T-cell (primary cell): ENCODE results near the gene TMEM259. TPM values are rescaled to one million over a fixed set of nuclear protein-coding genes. Genes with fewer than 3 reads are reported as not detected.

Experiments
- ATAC-seq, 4 experiments: fragments of 200-7000 bp in 3 of 4; fragments of 150-1000 bp in 1 of 4; cut with Tn5 transposase; replicated peaks in 1 of 4; 1 replicate in 3 of 4; 2 replicates in 1 of 4; pipeline ENCODE4 v1.10.0; 2021; ENCODE audit warnings: moderate library complexity in 3 of 4, mild to moderate bottlenecking in 2 of 4, moderate number of reproducible peaks in 1 of 4
- CTCF ChIA-PET, 2 donors: fragments of 300-600 bp; sonication (Branson Sonifier 250); formaldehyde crosslinking; loops; one replicate each; lab custom pipeline; 2022; ENCODE audit warnings: antibody characterized with exemption in 2 of 2; lab: Charles Lee
- POLR2A ChIA-PET, 2 donors: fragments of 300-600 bp; sonication (Branson Sonifier 250); formaldehyde crosslinking; loops; one replicate each; lab custom pipeline; 2022; ENCODE audit warnings: antibody characterized with exemption in 2 of 2; lab: Charles Lee
- DNase-seq, 35 experiments: peaks; one replicate each; pipeline versions ENCODE4 v3.0.0 to v3.0.0-alpha.2; 2013 to 2023
- H3K27ac ChIP-seq: one replicate; pipeline ENCODE4 v1.5.1; 2013; ENCODE audit warnings: low read length
- H3K27me3 ChIP-seq, 2 experiments: replicated peaks in 1 of 2; 1 replicate in 1 of 2; 2 replicates in 1 of 2; pipeline versions ENCODE4 v1.6.1 to v1.7.0; 2013; ENCODE audit warnings: low read length in 1 of 2, mixed read lengths in 1 of 2; ENCODE audit not compliant: control insufficient read depth in 2 of 2, insufficient read depth in 2 of 2; ENCODE audit errors: extremely low read depth in 1 of 2
- H3K36me3 ChIP-seq, 2 donors: 1 replicate in 1 of 2; 2 replicates in 1 of 2; pipeline versions ENCODE4 v1.6.1 to v1.7.0; 2013; ENCODE audit warnings: low read length in 1 of 2; ENCODE audit not compliant: control insufficient read depth in 2 of 2, insufficient read depth in 1 of 2; ENCODE audit errors: extremely low read depth in 1 of 2
- H3K4me1 ChIP-seq, 2 experiments: 1 replicate in 1 of 2; 2 replicates in 1 of 2; pipeline versions ENCODE4 v1.6.1 to v1.7.0; 2013; ENCODE audit warnings: low read length in 2 of 2, mixed read lengths in 1 of 2; ENCODE audit not compliant: insufficient read depth in 2 of 2, control insufficient read depth in 1 of 2; ENCODE audit errors: extremely low read depth in 1 of 2
- H3K4me3 ChIP-seq, 2 donors: 1 replicate in 1 of 2; 2 replicates in 1 of 2; pipeline versions ENCODE4 v1.5.1 to v1.7.0; 2013; ENCODE audit warnings: mild to moderate bottlenecking in 2 of 2, low read length in 1 of 2, moderate library complexity in 1 of 2; ENCODE audit not compliant: control insufficient read depth in 1 of 2; ENCODE audit errors: extremely low read depth in 1 of 2
- H3K9me3 ChIP-seq: 2 replicates; pipeline ENCODE4 v1.7.0; 2013
- H3K27ac Mint-ChIP-seq, 2 donors: one replicate each; pipeline ENCODE4 v1.8.0; 2020 to 2021; ENCODE audit warnings: mild to moderate bottlenecking in 2 of 2, mixed read lengths in 2 of 2
- H3K27me3 Mint-ChIP-seq, 2 donors: one replicate each; pipeline ENCODE4 v1.8.0; 2021 to 2022; ENCODE audit warnings: mixed read lengths in 2 of 2
- H3K36me3 Mint-ChIP-seq: one replicate; pipeline ENCODE4 v1.8.0; 2021; ENCODE audit warnings: mixed read lengths
- H3K4me1 Mint-ChIP-seq, 3 donors: one replicate each; pipeline ENCODE4 v1.8.0; 2020 to 2022; ENCODE audit warnings: mixed read lengths in 3 of 3, mild to moderate bottlenecking in 1 of 3
- H3K4me3 Mint-ChIP-seq, 3 donors: one replicate each; pipeline ENCODE4 v1.8.0; 2020 to 2022; ENCODE audit warnings: mild to moderate bottlenecking in 3 of 3, mixed read lengths in 3 of 3, moderate library complexity in 3 of 3
- H3K9me3 Mint-ChIP-seq, 3 donors: one replicate each; pipeline ENCODE4 v1.8.0; 2020 to 2022; ENCODE audit warnings: mixed read lengths in 3 of 3
- WGBS: methylation state at CpG from one replicate; pipeline ENCODE4 v1.1.5; 2013; ENCODE audit warnings: missing lambda C conversion rate; ENCODE audit not compliant: insufficient coverage; 5-methylcytosine and 5-hydroxymethylcytosine counted together
- total RNA-seq, 35 experiments: library from RNA in 6 of 35; stranded (reverse) in 6 of 35; fragments of 120-200 nt in 1 of 35; gene quantifications; one replicate each; pipeline versions ENCODE4 v1.2.1 to v1.2.4 and lab custom pipeline; 2013 to 2026

The TMEM259 gene
- total RNA-seq, 5 donors from 2014 or later (not counting 1 experiment from before 2014, with no cell fraction given): 319 to 423 (median 372) TPM

- no peak for ATAC-seq
- DNase-seq: no peak
- CTCF ChIA-PET: no interaction called here
- Mint-ChIP-seq H3K4me1 (peaks cover 0 to 8% (median 3%) of the 10 kb centered on the region in 3 donors), H3K9me3 (no peaks in the 10 kb centered on the region), H3K27ac (no peak overlapping the region), H3K4me3 (no peak overlapping the region), H3K36me3 (peaks cover 3% of the 10 kb centered on the region), H3K27me3 (no peaks in the 10 kb centered on the region)
- Histone ChIP-seq H3K27me3 (no peaks in the 10 kb centered on the region), H3K4me3 (no peak overlapping the region), H3K4me1 (peaks cover 0 to 6% of the 10 kb centered on the region in 2 experiments), H3K36me3 (peaks cover 0 to 5% of the 10 kb centered on the region in 2 donors), H3K9me3 (no peaks in the 10 kb centered on the region), H3K27ac (no peak overlapping the region)
- POLR2A ChIA-PET: no interaction called here
- WGBS: 79% methylated on average over 9 of the region's 12 CpGs
Measured at GRCh38 chr19:960020-960419, 60.9 kb downstream of the TMEM259 start.

Other genes starting within 250 kb of the TMEM259 start
- gene PTBP1, start 223.7 kb downstream of the TMEM259 start, total RNA-seq: 100 to 1,000 TPM; 307 to 343 (median 316) TPM
- under 1 TPM in 3 of 5 donors, not detected in 2; 0.22 to 0.36 (median 0.26) TPM for gene PLPPR3, start 199.2 kb downstream of the TMEM259 start, total RNA-seq
- 1 to 10 TPM in 2 of 5 donors, under 1 TPM in 3; 0.20 to 1.2 (median 0.38) TPM for gene AZU1, start 193.3 kb downstream of the TMEM259 start, total RNA-seq
- gene PRTN3, start 180.1 kb downstream of the TMEM259 start, total RNA-seq: under 1 TPM in 1 of 5 donors, not detected in 4; 0.50 TPM
- under 1 TPM in 1 of 5 donors, not detected in 4; 0.83 TPM for gene ELANE, start 168.8 kb downstream of the TMEM259 start, total RNA-seq
- 10 to 100 TPM in 1 of 5 donors, 1 to 10 TPM in 4; 2.8 to 10.3 (median 5.6) TPM for gene CFD, start 161.5 kb downstream of the TMEM259 start, total RNA-seq
- gene MED16, start 127.9 kb downstream of the TMEM259 start, total RNA-seq: 100 to 1,000 TPM in 1 of 5 donors, 10 to 100 TPM in 4; 55.0 to 105 (median 92.4) TPM
- not detected for gene RNU6-9, start 127.6 kb downstream of the TMEM259 start, total RNA-seq
- gene R3HDM4, start 107.9 kb downstream of the TMEM259 start, total RNA-seq: 100 to 1,000 TPM; 190 to 252 (median 220) TPM
- 1 to 10 TPM; 1.5 to 4.9 (median 2.8) TPM for gene KISS1R, start 103.8 kb downstream of the TMEM259 start, total RNA-seq
- 10 to 100 TPM in 4 of 5 donors, 1 to 10 TPM in 1; 9.8 to 13.2 (median 12.0) TPM for gene ARID3A, start 95.1 kb downstream of the TMEM259 start, total RNA-seq
- 10 to 100 TPM; 24.6 to 65.9 (median 53.5) TPM for gene WDR18, start 36.8 kb downstream of the TMEM259 start, total RNA-seq
- gene GRIN3B, start 20.7 kb downstream of the TMEM259 start, total RNA-seq: under 1 TPM in 3 of 5 donors, not detected in 2; 0.07 to 0.44 (median 0.09) TPM
- not detected for gene RNU6-2, start 399 bp upstream of the TMEM259 start, total RNA-seq
- 100 to 1,000 TPM; 239 to 385 (median 314) TPM for gene CNN2, start 5.5 kb upstream of the TMEM259 start, total RNA-seq
- 100 to 1,000 TPM; 166 to 217 (median 178) TPM for gene ABCA7, start 19.0 kb upstream of the TMEM259 start, total RNA-seq
- gene ARHGAP45, start 46.0 kb upstream of the TMEM259 start, total RNA-seq: 1,000 to 10,000 TPM in 3 of 5 donors, 100 to 1,000 TPM in 2; 729 to 1,130 (median 1,073) TPM
- gene POLR2E, start 74.3 kb upstream of the TMEM259 start, total RNA-seq: 100 to 1,000 TPM in 3 of 5 donors, 10 to 100 TPM in 2; 75.7 to 119 (median 101) TPM
- gene GPX4, start 82.9 kb upstream of the TMEM259 start, total RNA-seq: 100 to 1,000 TPM; 139 to 221 (median 196) TPM
- gene SBNO2, start 153.1 kb upstream of the TMEM259 start, total RNA-seq: 100 to 1,000 TPM in 3 of 5 donors, 10 to 100 TPM in 2; 90.2 to 115 (median 106) TPM
- gene STK11, start 184.7 kb upstream of the TMEM259 start, total RNA-seq: 100 to 1,000 TPM in 2 of 5 donors, 10 to 100 TPM in 3; 70.2 to 115 (median 99.5) TPM
- gene CBARP, start 216.9 kb upstream of the TMEM259 start, total RNA-seq: under 1 TPM in 4 of 5 donors, not detected in 1; 0.08 to 0.36 (median 0.23) TPM
- gene ATP5F1D, start 220.6 kb upstream of the TMEM259 start, total RNA-seq: 100 to 1,000 TPM; 117 to 233 (median 155) TPM
- gene MIDN, start 227.5 kb upstream of the TMEM259 start, total RNA-seq: 100 to 1,000 TPM in 1 of 5 donors, 10 to 100 TPM in 4; 54.0 to 161 (median 66.9) TPM
- 100 to 1,000 TPM; 477 to 682 (median 657) TPM for gene CIRBP, start 248.2 kb upstream of the TMEM259 start, total RNA-seq